Activated naive CD8-positive, alpha-beta T cell treated with anti-CD3 and anti-CD28 coated beads for 36 hours (primary cell): ENCODE data around the gene SCFD2. TPM values are rescaled to one million over a fixed set of nuclear protein-coding genes. Genes with fewer than 3 reads are reported as not detected.

Experiments used
- DNase-seq: peaks from one replicate; pipeline ENCODE4 v3.0.0; 2021
- H3K27ac Mint-ChIP-seq: one replicate; pipeline ENCODE4 v1.8.0; 2022; ENCODE audit warnings: mild to moderate bottlenecking, moderate library complexity, mixed read lengths
- H3K27me3 Mint-ChIP-seq: one replicate; pipeline ENCODE4 v1.8.0; 2022; ENCODE audit warnings: mild to moderate bottlenecking, mixed read lengths
- H3K36me3 Mint-ChIP-seq: one replicate; pipeline ENCODE4 v1.8.0; 2021; ENCODE audit warnings: mild to moderate bottlenecking, mixed read lengths
- H3K4me1 Mint-ChIP-seq: one replicate; pipeline ENCODE4 v1.8.0; 2021; ENCODE audit warnings: mixed read lengths
- H3K4me3 Mint-ChIP-seq: one replicate; pipeline ENCODE4 v1.8.0; 2022; ENCODE audit warnings: mild to moderate bottlenecking, moderate library complexity, mixed read lengths
- H3K9me3 Mint-ChIP-seq: one replicate; pipeline ENCODE4 v1.8.0; 2022; ENCODE audit warnings: mixed read lengths
- total RNA-seq, 2 experiments: library from RNA; stranded (reverse); gene quantifications; one replicate each; pipeline ENCODE4 v1.2.3, GENCODE V29; 2021

The SCFD2 gene
- total RNA-seq, 2 experiments from 2014 or later = 21.9 to 23.7 TPM

- H3K36me3 Mint-ChIP-seq = peaks cover 46% of the 10 kb centered on the region
- no peak overlapping the region for H3K4me3 Mint-ChIP-seq
- H3K9me3 Mint-ChIP-seq = peaks cover 10% of the 10 kb centered on the region
- H3K27ac Mint-ChIP-seq = no peak overlapping the region
- H3K27me3 Mint-ChIP-seq = no peaks in the 10 kb centered on the region
- H3K4me1 Mint-ChIP-seq = peaks cover 23% of the 10 kb centered on the region
- no peak for DNase-seq
Measured at GRCh38 chr4:53136954-53137353, 228.9 kb downstream of the SCFD2 start.

GRCh38 chr4:53132132-53132891 is 233.5 kb downstream of the SCFD2 start:
- DNase-seq = no peak
- H3K27me3 Mint-ChIP-seq = no peaks in the 10 kb centered on the region
- peak overlapping the region; percentile 83 for H3K27ac Mint-ChIP-seq
- H3K4me1 Mint-ChIP-seq = peaks cover 23% of the 10 kb centered on the region
- H3K9me3 Mint-ChIP-seq = peaks cover 5% of the 10 kb centered on the region
- H3K4me3 Mint-ChIP-seq = no peak overlapping the region
- H3K36me3 Mint-ChIP-seq = peaks cover 29% of the 10 kb centered on the region

- Mint-ChIP-seq H3K4me1 (peaks cover 19% of the 10 kb centered on the region), H3K27ac (peak overlapping the region; percentile 12), H3K27me3 (no peaks in the 10 kb centered on the region), H3K9me3 (peaks cover 5% of the 10 kb centered on the region), H3K4me3 (no peak overlapping the region), H3K36me3 (peaks cover 27% of the 10 kb centered on the region)
- DNase-seq = no peak
Measured at GRCh38 chr4:53131562-53131925, 234.3 kb downstream of the SCFD2 start.

DNA sequence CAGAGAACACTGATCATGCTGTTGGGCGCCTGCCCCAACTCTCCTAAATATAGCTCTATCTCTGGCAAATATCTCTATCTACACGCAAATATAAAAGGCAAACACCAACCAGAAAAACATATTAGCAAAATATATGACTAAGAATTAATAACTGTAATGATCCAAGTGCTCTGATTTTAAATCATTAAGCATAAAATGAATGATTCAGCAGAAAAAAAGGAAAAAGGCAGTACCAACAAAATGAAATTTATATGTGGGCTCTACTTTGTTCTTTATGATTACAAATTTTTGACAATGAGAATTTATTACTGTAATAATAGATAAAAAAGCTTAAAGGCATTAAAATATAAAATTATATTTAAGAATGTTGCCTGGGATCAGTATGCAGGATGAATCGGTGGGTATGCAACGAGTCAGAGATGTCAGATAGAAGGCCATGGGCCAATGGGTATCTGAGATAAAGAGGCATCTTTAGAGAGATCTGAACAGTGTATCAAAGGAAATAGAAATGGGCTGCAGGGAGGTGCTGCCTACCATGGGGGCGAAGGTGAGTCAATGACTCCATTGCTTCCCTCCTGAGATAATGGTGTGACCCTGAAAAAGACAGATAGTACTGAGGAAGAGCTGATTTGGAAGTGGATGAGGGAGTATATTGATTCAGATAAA is 234.8 kb downstream of the SCFD2 start:
- peak overlapping the region; percentile 12 for H3K27ac Mint-ChIP-seq
- no peak overlapping the region for H3K4me3 Mint-ChIP-seq
- H3K9me3 Mint-ChIP-seq = peaks cover 5% of the 10 kb centered on the region
- no peaks in the 10 kb centered on the region for H3K27me3 Mint-ChIP-seq
- no peak for DNase-seq
- peaks cover 26% of the 10 kb centered on the region for H3K36me3 Mint-ChIP-seq
- H3K4me1 Mint-ChIP-seq = peaks cover 18% of the 10 kb centered on the region

- Mint-ChIP-seq H3K36me3 (peaks cover 25% of the 10 kb centered on the region), H3K9me3 (peaks cover 2% of the 10 kb centered on the region), H3K27me3 (no peaks in the 10 kb centered on the region), H3K4me1 (peaks cover 18% of the 10 kb centered on the region), H3K27ac (no peak overlapping the region), H3K4me3 (no peak overlapping the region)
- no peak for DNase-seq
Measured at GRCh38 chr4:53128706-53129357, 237.0 kb downstream of the SCFD2 start.

GRCh38 chr4:53128231-53128630 is 237.6 kb downstream of the SCFD2 start:
- no peak for DNase-seq
- Mint-ChIP-seq H3K27ac (no peak overlapping the region), H3K4me1 (peaks cover 18% of the 10 kb centered on the region), H3K9me3 (peaks cover 2% of the 10 kb centered on the region), H3K36me3 (peaks cover 21% of the 10 kb centered on the region), H3K27me3 (no peaks in the 10 kb centered on the region), H3K4me3 (no peak overlapping the region)

DNA sequence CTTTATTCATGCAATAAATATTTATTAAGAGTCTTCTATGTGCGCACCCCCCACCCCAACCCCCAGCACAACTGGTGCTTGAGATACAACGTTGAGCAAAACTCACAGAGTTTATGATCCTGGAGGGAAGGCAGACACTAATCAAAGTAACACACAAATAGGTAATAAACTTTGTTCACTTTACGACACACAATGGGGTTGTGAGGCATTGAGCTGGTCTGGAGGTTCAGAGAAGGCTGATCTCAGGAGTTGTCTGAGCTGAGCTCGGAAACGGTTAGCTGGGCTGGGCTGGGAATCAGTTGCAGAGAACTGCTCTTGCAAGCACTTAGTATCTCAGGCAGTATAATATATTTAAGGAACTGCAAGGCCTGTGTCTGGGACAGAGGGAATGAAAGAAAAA is 238.5 kb downstream of the SCFD2 start:
- H3K27ac Mint-ChIP-seq = no peak overlapping the region
- H3K9me3 Mint-ChIP-seq = no peaks in the 10 kb centered on the region
- H3K27me3 Mint-ChIP-seq = no peaks in the 10 kb centered on the region
- no peak overlapping the region for H3K4me3 Mint-ChIP-seq
- DNase-seq = no peak
- H3K4me1 Mint-ChIP-seq = peaks cover 17% of the 10 kb centered on the region
- H3K36me3 Mint-ChIP-seq = peaks cover 15% of the 10 kb centered on the region

GRCh38 chr4:53126099-53126498 is 239.8 kb downstream of the SCFD2 start:
- Mint-ChIP-seq H3K4me1 (peaks cover 9% of the 10 kb centered on the region), H3K4me3 (no peak overlapping the region)

GRCh38 chr4:53123819-53124218 is 242.0 kb downstream of the SCFD2 start:
- H3K27me3 Mint-ChIP-seq = no peaks in the 10 kb centered on the region

More at GRCh38 chr4:53126099-53126498, 239.8 kb downstream of the SCFD2 start:
- DNase-seq = no peak
- H3K9me3 Mint-ChIP-seq = no peaks in the 10 kb centered on the region
- no peaks in the 10 kb centered on the region for H3K27me3 Mint-ChIP-seq
- no peak overlapping the region for H3K27ac Mint-ChIP-seq
- H3K36me3 Mint-ChIP-seq = peaks cover 10% of the 10 kb centered on the region

GRCh38 chr4:53123171-53123570 is 242.7 kb downstream of the SCFD2 start:
- Mint-ChIP-seq H3K27me3 (no peaks in the 10 kb centered on the region), H3K4me1 (peaks cover 11% of the 10 kb centered on the region), H3K9me3 (peaks cover 1% of the 10 kb centered on the region), H3K4me3 (no peak overlapping the region), H3K27ac (no peak overlapping the region), H3K36me3 (peaks cover 9% of the 10 kb centered on the region)
- no peak for DNase-seq

More at GRCh38 chr4:53123819-53124218, 242.0 kb downstream of the SCFD2 start:
- Mint-ChIP-seq H3K4me3 (no peak overlapping the region), H3K4me1 (peaks cover 8% of the 10 kb centered on the region), H3K9me3 (no peaks in the 10 kb centered on the region), H3K27ac (no peak overlapping the region), H3K36me3 (peaks cover 6% of the 10 kb centered on the region)
- no peak for DNase-seq

- Mint-ChIP-seq H3K36me3 (peaks cover 9% of the 10 kb centered on the region), H3K9me3 (peaks cover 1% of the 10 kb centered on the region), H3K27me3 (no peaks in the 10 kb centered on the region), H3K4me3 (no peak overlapping the region), H3K4me1 (peaks cover 12% of the 10 kb centered on the region), H3K27ac (no peak overlapping the region)
- no peak for DNase-seq
Measured at GRCh38 chr4:53122280-53123116, 243.4 kb downstream of the SCFD2 start.

GRCh38 chr4:53121264-53121865 is 244.5 kb downstream of the SCFD2 start:
- DNase-seq = no peak
- Mint-ChIP-seq H3K4me1 (peaks cover 20% of the 10 kb centered on the region), H3K36me3 (peaks cover 12% of the 10 kb centered on the region), H3K9me3 (peaks cover 1% of the 10 kb centered on the region), H3K4me3 (no peak overlapping the region), H3K27me3 (no peaks in the 10 kb centered on the region), H3K27ac (no peak overlapping the region)

DNA sequence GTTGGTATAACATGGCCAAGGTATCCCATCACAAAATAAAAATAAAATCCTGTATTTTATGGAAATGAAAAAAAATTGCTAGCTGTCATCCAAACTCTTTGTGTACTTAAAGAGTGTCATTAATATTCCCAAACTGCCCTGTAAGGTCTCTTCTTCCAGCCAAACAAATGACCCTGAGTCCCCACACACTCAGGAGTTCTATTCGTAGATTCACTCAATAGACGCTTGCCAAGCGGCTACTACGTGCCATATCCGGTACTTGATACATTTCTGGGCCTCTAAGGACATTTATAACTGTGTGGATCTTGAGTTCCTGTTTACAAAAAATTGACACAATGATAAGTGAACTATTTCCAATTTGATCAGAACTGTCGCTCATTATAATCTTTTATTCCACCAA is 245.1 kb downstream of the SCFD2 start:
- no peak overlapping the region for H3K27ac Mint-ChIP-seq
- H3K9me3 Mint-ChIP-seq = peaks cover 1% of the 10 kb centered on the region
- peaks cover 20% of the 10 kb centered on the region for H3K4me1 Mint-ChIP-seq
- DNase-seq = no peak
- peaks cover 17% of the 10 kb centered on the region for H3K36me3 Mint-ChIP-seq
- H3K4me3 Mint-ChIP-seq = no peak overlapping the region
- H3K27me3 Mint-ChIP-seq = no peaks in the 10 kb centered on the region

GRCh38 chr4:53119680-53120079 is 246.2 kb downstream of the SCFD2 start:
- peaks cover 23% of the 10 kb centered on the region for H3K4me1 Mint-ChIP-seq
- H3K27me3 Mint-ChIP-seq = no peaks in the 10 kb centered on the region
- H3K36me3 Mint-ChIP-seq = peaks cover 26% of the 10 kb centered on the region
- DNase-seq = no peak
- peaks cover 7% of the 10 kb centered on the region for H3K9me3 Mint-ChIP-seq
- H3K27ac Mint-ChIP-seq = no peak overlapping the region
- H3K4me3 Mint-ChIP-seq = no peak overlapping the region
